ENCODE measurements around the gene EXOSC2. TPM values are rescaled to one million over a fixed set of nuclear protein-coding genes. Genes with fewer than 3 reads are reported as not detected.
"Not testable (repeated sequence)": the region's sequence is repeated elsewhere in the genome, so short reads cannot be mapped to it uniquely, and the experiment has no call there.

The EXOSC2 gene
- polyA plus RNA-seq, 3 donors = 40.5 to 43.4 (median 42.8) TPM

DNA sequence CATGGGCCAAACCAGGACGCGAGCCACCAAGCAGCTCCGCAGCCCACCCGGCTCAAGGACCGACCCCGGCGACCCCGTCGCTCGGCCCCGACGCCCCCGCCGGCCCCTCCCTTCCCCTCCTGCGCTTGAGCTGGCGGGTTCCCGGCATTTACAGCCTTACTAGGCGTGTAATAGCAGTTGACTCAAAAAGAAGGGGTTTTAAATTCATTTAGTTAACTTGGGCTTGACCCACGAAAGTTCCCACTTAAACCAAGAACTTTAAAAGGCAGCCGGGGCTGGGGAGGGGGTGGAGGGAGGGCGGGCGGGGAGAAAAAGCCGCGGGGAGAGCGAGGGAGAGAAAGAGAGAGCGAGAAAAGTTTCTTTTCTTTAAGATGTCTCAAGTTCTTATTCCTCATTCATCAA lies 28.6 kb upstream of the EXOSC2 start:
- no peak for DNase-seq (ENCODE audit: extremely low read depth in 1 of 11, low read depth in 9 of 11, low spot score in 4 of 11)

DNA sequence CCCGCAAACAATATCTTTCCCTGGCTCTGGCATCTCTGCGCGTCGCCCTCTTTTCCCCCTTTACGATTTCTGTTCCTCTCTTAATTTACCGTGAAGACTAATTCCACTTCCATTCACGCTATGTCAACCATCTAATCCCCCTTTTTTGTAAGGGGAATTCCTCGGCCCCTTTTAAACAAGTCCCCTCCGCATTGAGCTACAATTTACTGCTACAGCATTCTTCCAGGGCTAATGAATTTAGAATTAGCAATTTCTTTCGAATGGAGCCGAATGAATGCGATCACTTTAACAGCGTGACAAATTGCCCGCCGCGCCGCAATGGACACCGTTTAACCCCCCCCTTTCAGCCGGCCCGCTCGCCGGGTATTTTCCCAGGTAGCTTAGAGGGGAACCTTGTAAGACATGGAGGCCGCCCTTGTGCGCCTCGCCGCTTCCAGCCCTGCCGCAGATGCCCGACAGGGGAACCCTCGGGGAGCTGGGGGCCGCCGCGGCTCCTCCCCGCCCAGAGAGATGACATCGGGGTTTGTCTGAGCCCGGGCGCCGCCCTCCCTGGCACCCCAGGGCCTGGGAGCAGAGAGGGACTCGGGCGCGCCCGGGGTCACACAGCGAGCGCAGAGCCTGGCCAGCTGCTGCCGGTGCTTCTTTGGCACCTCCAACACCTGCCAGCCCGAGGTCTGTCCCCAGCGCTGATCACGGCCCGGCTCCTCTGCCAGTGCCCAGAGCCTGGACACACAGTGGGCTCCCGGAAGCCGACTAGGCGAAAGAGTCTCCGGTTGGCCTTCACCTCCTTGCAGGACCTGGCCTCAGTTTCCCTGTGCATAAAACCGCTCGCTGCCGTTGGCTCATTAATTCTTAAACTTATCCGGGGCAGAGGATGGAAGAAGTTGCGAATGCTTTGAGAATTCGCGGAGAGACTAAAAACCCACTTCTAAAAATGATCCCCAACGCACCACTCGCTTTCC lies 27.9 kb upstream of the EXOSC2 start:
- no peak for DNase-seq (ENCODE audit: extremely low read depth in 1 of 11, low read depth in 9 of 11, low spot score in 4 of 11)

DNA sequence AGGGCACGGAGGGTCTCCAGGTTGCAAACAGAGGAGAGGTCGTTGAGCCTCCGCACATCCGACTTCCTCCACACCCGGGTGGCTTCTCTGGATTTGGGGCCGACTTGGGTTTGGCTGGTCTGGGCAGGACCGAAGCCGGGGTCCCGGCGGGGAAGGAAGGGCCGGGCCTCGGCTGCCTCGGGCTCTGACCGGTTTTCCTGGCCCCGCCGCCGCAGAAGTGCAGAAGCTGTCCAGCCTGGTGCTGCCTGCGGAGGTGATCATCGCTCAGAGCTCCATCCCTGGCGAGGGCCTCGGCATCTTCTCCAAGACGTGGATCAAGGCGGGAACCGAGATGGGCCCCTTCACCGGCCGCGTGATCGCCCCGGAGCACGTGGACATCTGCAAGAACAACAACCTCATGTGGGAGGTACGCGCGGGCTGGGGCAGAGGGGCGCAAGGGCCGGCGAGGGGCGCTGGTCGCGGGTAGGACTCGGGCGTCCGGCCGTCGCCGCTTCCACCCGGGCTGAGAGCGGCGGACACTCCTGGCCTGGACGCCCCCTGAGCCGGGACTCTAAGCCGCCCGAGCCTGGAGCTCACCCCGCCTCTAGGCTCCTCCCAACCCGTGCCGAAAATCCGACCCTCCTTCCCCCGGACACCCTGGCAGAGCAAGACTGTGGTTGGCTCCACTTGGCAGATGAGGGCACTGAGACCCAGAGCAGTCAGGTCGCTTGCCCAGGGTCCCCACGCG lies 27.0 kb upstream of the EXOSC2 start:
- no peak for DNase-seq (ENCODE audit: extremely low read depth in 1 of 11, low read depth in 9 of 11, low spot score in 4 of 11)

DNA sequence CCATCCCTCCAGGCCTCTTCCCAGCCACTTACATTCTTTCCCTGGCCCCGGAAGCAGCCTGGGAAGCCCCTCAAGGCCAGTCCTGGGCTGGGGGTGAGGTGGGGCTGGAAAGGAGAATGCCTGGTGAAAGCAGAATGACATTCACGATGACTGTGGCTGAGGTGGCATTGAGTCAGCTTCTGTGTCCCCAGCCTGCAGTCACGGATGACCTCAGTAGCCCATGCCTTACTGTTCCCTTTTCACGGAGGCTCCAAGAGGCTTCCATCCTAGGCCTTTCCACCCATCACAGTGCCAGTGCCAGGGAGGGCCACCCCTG lies 26.5 kb upstream of the EXOSC2 start:
- DNase-seq (ENCODE audit: extremely low read depth in 1 of 11, low read depth in 9 of 11, low spot score in 4 of 11) = no peak

DNA sequence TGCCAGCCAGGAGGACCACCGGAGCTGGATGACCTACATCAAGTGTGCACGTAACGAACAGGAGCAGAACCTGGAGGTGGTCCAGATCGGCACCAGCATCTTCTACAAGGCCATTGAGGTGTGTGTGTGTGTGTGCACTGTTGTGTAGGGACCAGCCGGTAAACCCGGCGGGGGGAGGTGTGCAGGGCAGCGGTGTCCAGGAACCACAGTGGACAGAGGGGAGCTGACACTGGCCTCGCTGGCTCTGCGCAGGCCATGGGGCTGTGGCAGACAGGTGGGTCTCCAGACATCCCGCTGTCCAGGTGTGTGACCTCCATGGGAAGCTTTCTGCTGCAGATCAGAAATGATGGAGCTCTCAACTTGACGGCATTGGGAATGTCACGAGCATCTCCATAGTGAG lies 25.4 kb upstream of the EXOSC2 start:
- no peak for DNase-seq (ENCODE audit: extremely low read depth in 1 of 11, low read depth in 9 of 11, low spot score in 4 of 11)

DNA sequence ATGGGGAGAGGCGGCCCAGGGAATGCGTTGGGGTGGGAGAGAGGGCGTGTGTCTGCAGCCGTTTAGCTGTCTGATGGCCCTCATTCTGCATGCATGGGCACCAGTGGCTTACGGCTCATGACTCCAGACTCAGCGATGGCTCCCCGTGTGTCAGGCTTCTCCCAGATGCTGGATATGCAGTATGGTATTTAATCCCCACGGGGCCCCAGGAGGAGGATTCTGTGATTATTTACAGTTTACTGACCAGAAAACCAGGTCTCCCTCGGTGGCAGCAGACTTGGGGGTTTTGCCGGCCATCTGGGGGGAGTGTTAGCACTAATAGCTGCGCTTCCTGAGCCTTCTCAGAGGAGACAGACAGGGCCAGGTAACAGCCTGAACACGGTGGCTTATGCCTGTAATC lies 24.9 kb upstream of the EXOSC2 start:
- no peak for DNase-seq (ENCODE audit: extremely low read depth in 1 of 11, low read depth in 9 of 11, low spot score in 4 of 11)

DNA sequence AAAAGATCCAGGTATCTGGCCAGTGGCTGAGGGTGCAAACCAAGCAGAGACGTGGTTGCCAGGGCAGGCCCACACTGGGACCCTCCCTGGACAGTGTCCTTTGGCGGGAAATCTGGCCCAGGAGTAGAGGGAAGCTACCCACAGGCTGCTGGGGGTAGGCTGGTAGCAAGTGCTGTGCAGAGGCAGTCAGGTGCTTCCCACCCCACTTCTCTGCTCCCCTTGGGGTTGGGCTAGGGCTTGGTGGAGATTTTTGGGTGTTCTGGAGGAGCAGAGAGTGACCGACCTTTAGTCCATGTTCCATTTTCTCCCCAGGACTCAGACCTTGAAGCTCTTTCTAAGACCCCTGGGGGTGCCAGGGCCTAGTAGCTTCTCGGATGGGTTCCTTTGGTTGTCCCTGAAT lies 23.6 kb upstream of the EXOSC2 start:
- DNase-seq (ENCODE audit: extremely low read depth in 1 of 11, low read depth in 9 of 11, low spot score in 4 of 11) = no peak

DNA sequence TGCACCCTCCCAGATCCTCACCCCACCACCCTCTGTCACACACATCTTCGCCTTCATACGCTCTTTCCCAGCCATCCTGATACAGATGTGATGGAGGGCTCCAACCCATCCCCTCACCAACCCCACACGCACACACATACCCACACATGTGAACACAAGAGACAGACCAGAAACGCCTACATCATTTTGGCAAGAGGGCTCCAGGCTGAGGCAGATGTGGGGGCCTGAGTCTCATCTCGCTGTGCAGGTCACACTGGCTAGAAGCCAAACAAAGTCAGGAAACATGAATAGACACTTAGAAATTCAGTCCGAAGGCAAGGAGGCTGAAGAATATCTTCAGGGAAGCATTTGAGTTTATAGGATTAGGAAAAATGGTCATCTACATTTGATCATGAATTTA lies 22.9 kb upstream of the EXOSC2 start:
- no peak for DNase-seq (ENCODE audit: extremely low read depth in 1 of 11, low read depth in 9 of 11, low spot score in 4 of 11)

DNA sequence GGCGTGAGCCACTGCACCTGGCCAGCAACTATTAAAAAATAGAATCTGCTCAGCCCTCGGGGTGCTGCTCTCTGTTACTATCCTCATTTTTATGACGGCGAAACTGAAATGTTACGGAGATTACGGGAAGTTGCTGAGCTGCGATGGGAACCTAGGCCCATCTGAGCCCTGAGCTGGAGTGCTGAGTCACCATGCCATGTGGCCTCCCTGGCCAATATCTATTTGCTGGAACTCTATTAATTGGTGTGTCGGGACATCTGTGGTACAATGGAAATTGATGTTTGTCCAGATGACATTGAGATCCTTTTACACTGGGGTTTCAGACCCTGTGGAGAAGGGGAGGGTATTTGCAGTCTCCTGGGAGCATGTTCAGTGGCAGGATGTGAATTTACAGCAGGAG lies 21.1 kb upstream of the EXOSC2 start:
- DNase-seq (ENCODE audit: extremely low read depth in 1 of 11, low read depth in 9 of 11, low spot score in 4 of 11) = no peak

DNA sequence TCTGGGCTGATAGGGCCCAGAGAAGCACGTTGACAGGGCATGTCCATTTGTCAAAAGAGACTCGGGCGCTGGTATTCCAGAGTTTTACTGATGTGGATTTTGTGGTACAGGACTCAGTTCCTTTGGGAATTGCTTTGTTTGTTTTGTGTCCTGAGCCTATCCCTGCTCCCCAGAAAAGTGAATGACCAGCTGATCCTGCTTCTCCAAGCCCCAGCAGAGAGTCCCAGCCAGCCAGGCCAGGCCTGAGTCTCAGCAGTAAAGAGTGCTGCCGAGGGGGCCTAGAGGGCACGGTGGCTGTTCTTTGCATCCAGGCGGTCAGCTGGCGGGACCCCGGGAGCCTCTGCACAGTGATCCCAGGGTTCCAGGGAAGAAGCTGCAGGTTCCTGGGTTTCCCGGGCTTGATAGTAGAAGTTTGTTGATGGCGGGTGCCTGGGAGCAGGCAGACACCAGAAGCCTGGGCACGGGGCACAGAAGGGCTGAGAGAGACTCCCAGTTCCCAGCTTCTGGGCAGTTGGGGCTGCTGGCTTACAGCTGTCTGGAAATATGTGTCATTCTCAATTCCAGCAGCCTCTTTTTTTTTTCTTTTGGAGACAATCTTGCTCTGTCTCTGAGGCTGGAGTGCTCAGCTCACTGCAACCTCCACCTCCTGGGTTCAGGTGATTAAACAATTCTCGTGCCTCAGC lies 20.5 kb upstream of the EXOSC2 start:
- no peak for DNase-seq (ENCODE audit: extremely low read depth in 1 of 11, low read depth in 9 of 11, low spot score in 4 of 11)

DNA sequence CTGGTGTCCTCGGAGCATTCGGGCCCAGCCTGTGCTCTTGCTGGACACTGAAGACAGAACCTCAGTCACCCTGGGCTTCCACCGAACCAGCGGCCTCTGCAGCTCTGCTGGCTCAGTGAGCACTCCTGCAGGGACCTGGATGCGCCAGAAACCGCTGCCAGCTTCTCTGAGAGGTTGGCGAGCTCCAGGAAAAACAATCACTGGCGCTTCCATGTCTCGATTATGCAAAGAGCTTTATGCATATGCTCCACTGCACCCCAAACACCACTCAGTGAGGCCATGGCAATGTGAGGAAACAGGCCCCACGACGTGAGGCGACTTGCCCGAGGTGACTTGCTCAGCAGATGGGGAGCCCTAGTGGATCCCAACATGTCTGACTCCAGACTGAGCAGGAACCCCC lies 18.2 kb upstream of the EXOSC2 start:
- DNase-seq (ENCODE audit: extremely low read depth in 1 of 11, low read depth in 9 of 11, low spot score in 4 of 11) = no peak

DNA sequence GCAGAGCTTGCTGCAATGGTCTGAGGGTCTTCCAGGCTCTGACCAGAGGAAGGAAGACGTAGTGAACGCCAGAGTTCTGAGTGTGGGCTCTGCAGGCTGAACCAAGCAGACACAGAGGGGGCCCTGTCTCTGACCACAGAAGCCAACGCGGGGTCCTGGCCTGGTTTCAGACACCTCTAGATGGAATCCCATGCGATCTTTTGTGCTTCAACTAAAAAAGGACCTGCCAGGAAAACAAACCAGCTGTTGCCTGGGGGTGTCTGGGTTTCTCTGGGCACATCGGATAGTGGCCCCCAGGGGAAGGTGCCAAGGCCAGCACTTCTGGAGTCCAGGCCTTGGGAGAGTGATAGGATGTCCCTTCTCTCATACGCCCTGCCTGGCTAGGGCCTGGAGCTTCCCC lies 16.3 kb upstream of the EXOSC2 start:
- DNase-seq (ENCODE audit: extremely low read depth in 1 of 11, low read depth in 9 of 11, low spot score in 4 of 11) = no peak

DNA sequence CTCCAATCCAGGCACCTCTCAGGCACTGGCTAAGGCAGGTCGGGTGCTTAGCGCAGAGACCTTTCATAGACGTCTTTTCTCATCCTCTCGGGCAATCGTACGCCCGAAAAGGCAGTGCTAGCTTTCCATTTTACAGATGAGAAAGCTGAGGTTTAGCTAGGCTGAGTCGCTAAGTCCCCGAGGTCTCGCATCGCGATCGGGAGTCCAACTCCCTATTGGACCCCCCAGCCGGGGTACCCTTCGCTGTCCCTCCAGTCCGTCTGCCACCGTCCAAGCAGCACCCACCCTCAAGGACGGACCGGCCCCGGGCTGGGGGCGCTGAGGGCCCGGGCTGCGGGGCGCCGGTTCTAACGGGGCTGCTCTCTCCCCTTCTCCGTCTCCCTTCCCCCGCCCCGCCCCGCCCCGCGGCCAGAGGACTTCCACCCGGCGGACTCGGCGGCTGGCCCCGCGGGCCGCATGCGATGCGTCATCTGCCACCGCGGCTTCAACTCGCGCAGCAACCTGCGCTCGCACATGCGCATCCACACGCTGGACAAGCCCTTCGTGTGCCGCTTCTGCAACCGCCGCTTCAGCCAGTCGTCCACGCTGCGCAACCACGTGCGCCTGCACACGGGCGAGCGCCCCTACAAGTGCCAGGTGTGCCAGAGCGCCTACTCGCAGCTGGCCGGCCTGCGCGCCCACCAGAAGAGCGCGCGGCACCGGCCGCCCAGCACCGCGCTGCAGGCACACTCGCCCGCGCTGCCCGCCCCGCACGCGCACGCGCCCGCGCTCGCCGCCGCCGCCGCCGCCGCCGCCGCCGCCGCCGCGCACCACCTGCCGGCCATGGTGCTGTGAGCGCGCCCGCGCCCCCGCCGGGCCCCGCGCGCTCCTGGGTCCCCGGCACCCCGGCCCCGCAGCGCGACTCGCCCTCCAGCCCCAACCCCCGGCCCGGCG lies 12.5 kb upstream of the EXOSC2 start:
- DNase-seq (ENCODE audit: extremely low read depth in 1 of 11, low read depth in 9 of 11, low spot score in 4 of 11) = peak in 4 of 11 donors; percentile 51 to 63 (median 57)

DNA sequence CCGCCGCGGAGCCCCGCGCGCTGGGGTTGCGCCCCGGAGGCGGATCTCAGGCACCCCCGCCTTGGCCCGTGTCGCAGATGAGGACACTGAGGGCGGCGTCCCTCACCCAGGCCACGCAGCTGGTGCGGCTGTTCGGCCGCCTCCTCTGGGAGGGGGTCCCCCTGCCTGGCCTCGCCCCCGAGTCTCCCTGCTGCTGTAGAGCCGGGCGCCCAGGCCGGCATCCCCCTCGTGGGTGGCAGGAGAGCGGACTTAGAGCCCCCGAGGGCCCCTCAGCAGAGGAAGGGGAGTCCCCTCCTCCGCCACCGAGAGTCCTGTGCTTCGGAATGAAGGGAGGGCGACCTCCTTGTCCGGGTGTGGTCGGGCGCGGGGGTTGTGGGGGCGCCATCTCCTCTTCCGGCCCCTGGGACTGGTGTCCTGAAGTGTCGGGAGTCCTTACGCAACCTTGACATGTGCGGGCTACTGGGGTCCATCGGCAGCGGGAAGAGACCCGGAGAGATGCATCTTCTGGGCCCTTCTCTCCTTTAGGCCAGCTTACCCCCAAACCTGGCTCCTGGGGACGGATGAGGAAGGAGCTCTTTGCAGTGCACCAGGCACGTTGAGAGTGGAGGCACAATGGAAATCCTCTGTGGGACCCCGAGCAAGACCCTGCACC lies 11.7 kb upstream of the EXOSC2 start:
- no peak for DNase-seq (ENCODE audit: extremely low read depth in 1 of 11, low read depth in 9 of 11, low spot score in 4 of 11)

DNA sequence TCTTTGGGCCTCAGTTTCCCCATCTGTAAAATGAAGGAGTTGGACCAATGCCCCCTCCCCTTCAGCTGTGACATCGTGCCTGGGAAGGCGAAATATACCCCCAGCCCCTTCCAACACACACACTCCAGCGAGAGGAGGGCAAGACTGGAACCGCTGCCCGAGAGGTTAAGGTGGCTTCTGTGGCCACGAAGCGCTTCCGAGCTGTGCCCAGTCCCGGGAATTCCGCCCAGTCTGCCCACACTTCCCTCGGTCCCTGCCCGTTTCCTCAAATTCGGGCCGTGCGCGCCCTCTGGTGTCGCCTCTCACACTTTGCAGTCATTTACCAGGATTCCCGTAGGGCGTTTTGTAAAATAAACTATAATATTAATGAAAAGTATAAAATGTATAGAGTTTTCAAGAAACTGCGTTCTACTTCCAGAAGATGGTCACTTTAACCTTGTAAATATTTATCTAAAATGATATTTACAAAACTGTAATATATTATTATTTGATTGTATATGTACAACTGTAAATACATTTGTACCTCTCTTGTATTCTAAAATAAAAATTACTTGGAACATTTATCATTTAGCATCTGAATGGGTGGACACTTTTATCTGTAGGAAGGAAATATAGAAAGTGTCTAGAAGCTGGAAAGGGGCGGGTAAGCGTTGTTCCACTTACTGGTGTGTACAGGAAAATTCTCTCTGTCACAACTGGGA lies 11.0 kb upstream of the EXOSC2 start:
- peak in 4 of 11 donors; percentile 36 to 60 (median 52) for DNase-seq (ENCODE audit: extremely low read depth in 1 of 11, low read depth in 9 of 11, low spot score in 4 of 11)

DNA sequence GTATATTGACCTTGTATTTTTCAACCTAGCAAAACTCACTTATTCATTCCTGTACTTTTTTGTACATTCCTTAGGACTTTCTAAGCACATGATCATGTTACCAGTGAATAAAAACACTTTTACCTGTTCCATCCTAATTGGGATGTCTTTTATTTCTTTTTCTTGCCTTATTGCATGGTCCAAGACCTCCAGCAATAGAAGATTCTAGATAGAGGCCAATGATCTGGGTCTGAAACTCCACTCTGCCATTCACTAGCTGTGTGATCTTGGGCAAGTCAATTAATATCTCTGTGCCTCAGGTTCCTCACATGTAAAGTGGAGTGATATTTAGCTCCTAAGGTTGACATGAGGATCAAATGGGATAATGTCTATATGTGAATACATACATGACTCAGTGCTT lies 8.5 kb upstream of the EXOSC2 start:
- no peak for DNase-seq (ENCODE audit: extremely low read depth in 1 of 11, low read depth in 9 of 11, low spot score in 4 of 11)

DNA sequence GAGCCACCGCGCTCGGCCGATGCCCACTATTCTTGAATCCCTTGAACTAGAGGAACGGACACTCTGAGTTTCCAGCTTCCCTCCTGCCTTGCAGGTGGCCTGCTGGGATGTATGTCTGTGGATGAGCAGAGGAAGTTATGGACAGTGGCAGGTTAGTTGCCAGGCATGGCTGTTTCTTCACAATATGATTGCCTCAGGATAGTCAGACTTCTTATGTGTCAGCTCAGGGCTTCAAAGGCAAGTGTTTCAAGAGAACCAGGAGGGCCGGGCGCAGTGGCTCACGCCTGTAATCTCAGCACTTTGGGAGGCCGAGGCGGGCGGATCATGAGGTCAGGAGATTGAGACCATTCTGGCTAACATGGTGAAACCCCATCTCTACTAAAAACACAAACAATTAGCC lies 7.6 kb upstream of the EXOSC2 start:
- not testable (repeated sequence) for DNase-seq (ENCODE audit: extremely low read depth in 1 of 11, low read depth in 9 of 11, low spot score in 4 of 11)

DNA sequence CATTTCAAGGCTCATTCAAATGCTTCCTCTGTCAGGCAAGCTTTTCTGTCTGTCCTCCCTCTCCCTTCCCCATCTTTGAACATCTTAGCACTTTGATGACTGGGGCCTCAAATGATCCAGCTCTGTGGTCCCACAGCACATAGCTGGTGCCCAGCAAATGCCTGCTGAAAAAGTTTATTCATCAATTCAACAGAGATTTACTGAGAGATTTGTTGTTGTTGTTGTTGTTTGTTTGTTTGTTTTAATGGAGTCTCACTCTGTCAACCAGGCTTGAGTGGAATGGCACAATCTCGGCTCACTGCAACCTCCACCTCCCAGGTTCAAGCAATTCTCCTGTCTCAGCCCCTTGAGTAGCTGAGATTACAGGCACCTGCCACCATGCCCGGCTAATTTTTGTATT lies 6.0 kb upstream of the EXOSC2 start:
- no peak for DNase-seq (ENCODE audit: extremely low read depth in 1 of 11, low read depth in 9 of 11, low spot score in 4 of 11)
